HepG2 (cell line): ENCODE measurements around the gene BAHCC1. TPM values are rescaled to one million over a fixed set of nuclear protein-coding genes. Genes with fewer than 3 reads are reported as not detected.

Experiments used
- BCL6 ChIP-seq: IDR thresholded peaks from 2 replicates; pipeline ENCODE4 v1.6.1; 2016; ENCODE audit warnings: missing genetic modification reagents, missing compliant biosample characterization
- EP300 ChIP-seq, 3 experiments: sonication (generic) in 1 of 3; formaldehyde crosslinking in 1 of 3; IDR thresholded peaks; 2 replicates each; pipeline versions ENCODE4 v1.5.1 to v1.6.1; 2011 to 2020; ENCODE audit warnings: low read depth in 2 of 3, low read length in 2 of 3, borderline replicate concordance in 1 of 3, improper control_type of control experiment in 1 of 3, mild to moderate bottlenecking in 1 of 3, missing genetic modification reagents in 1 of 3, moderate library complexity in 1 of 3
- FLYWCH1 ChIP-seq: sonication (generic); formaldehyde crosslinking; IDR thresholded peaks from 2 replicates; pipeline ENCODE4 v1.8.1; 2023; ENCODE audit warnings: mild to moderate bottlenecking, missing genetic modification reagents
- HES4 ChIP-seq: sonication (generic); formaldehyde crosslinking; IDR thresholded peaks from 2 replicates; pipeline ENCODE4 v1.9.0; 2021; ENCODE audit warnings: mild to moderate bottlenecking, missing genetic modification reagents, borderline replicate concordance
- HNRNPUL1 ChIP-seq: fragments of 200-400 bp; formaldehyde crosslinking; IDR thresholded peaks from 2 replicates; pipeline ENCODE4 v1.6.1; 2017; ENCODE audit warnings: low read depth, mild to moderate bottlenecking, low read length, moderate library complexity
- MIER2 ChIP-seq: IDR thresholded peaks from 2 replicates; pipeline ENCODE4 v1.6.1; 2016; ENCODE audit warnings: missing biosample characterization, missing genetic modification reagents
- NCOA1 ChIP-seq: sonication (generic); formaldehyde crosslinking; IDR thresholded peaks from 2 replicates; pipeline ENCODE4 v1.9.0; 2021; ENCODE audit warnings: missing genetic modification reagents
- NFYC ChIP-seq: IDR thresholded peaks from 2 replicates; pipeline ENCODE4 v1.6.1; 2016; ENCODE audit warnings: missing genetic modification reagents, missing compliant biosample characterization
- TBL1XR1 ChIP-seq: fragments of 150-350 bp; IDR thresholded peaks from 2 replicates; pipeline ENCODE4 v1.6.1; 2014; ENCODE audit warnings: borderline replicate concordance, low read length; ENCODE audit not compliant: partially characterized antibody
- ZNF121 ChIP-seq: sonication (generic); formaldehyde crosslinking; IDR thresholded peaks from 2 replicates; pipeline ENCODE4 v1.5.0; 2020; ENCODE audit warnings: mild to moderate bottlenecking, missing genetic modification reagents
- ZNF510 ChIP-seq: sonication (generic); formaldehyde crosslinking; IDR thresholded peaks from 2 replicates; pipeline ENCODE4 v1.4.0; 2020; ENCODE audit warnings: low read depth, mild to moderate bottlenecking, missing genetic modification reagents
- polyA plus RNA-seq, 8 experiments: library from polyadenylated mRNA; depleted of rRNA in 3 of 8; stranded (reverse) in 7 of 8; unstranded in 1 of 8; fragments of >200 nt; fragmentation: Illumina TruSeq in 4 of 8; extraction: Trizol in 4 of 8; gene quantifications; 2 replicates each; pipeline versions ENCODE4 v1.2.1 to v1.2.3, GENCODE V29; 2011 to 2016; ENCODE audit warnings: low read depth in 4 of 8, missing spikeins in 1 of 8, mixed read lengths in 1 of 8; ENCODE audit not compliant: insufficient read depth in 1 of 8
- total RNA-seq, 5 experiments: library from RNA; depleted of rRNA; stranded (reverse); fragments of >200 nt; fragmentation: Illumina TruSeq; extraction: Trizol; gene quantifications; 2 replicates each; pipeline ENCODE4 v1.2.3, GENCODE V29; 2016; ENCODE audit warnings: low read depth in 1 of 5
- TF ChIP-seq, protein P1 (sequence below): IDR thresholded peaks from 2 replicates; pipeline ENCODE4 v1.6.1; 2012; ENCODE audit warnings: low read depth, low read length, improper control_type of control experiment
- TF ChIP-seq, protein P2 (sequence below): sonication (generic); formaldehyde crosslinking; IDR thresholded peaks from 2 replicates; pipeline ENCODE4 v1.4.0; 2020; ENCODE audit warnings: missing genetic modification reagents
- TF ChIP-seq, protein P3 (sequence below): sonication (generic); IDR thresholded peaks from 2 replicates; pipeline ENCODE4 v1.6.1; 2016; ENCODE audit warnings: low read depth, borderline replicate concordance
- TF ChIP-seq, protein P4 (sequence below): sonication (generic); formaldehyde crosslinking; IDR thresholded peaks from 2 replicates; pipeline ENCODE4 v1.4.0; 2020; ENCODE audit warnings: mild to moderate bottlenecking, missing genetic modification reagents
- TF ChIP-seq, protein P5 (sequence below): sonication (generic); formaldehyde crosslinking; conservative IDR thresholded peaks from 2 replicates; pipeline ENCODE4 v1.8.0; 2022; ENCODE audit warnings: missing genetic modification reagents
- TF ChIP-seq, protein P6 (sequence below): sonication (generic); formaldehyde crosslinking; IDR thresholded peaks from 2 replicates; pipeline ENCODE4 v1.5.1; 2020; ENCODE audit warnings: mild to moderate bottlenecking, moderate library complexity, missing genetic modification reagents

The BAHCC1 gene
- total and polyA plus RNA-seq, 2 of the 13 experiments (the other 11 are each of a cell fraction or from before 2014, with no cell fraction given): 1.4 to 1.7 TPM

DNA sequence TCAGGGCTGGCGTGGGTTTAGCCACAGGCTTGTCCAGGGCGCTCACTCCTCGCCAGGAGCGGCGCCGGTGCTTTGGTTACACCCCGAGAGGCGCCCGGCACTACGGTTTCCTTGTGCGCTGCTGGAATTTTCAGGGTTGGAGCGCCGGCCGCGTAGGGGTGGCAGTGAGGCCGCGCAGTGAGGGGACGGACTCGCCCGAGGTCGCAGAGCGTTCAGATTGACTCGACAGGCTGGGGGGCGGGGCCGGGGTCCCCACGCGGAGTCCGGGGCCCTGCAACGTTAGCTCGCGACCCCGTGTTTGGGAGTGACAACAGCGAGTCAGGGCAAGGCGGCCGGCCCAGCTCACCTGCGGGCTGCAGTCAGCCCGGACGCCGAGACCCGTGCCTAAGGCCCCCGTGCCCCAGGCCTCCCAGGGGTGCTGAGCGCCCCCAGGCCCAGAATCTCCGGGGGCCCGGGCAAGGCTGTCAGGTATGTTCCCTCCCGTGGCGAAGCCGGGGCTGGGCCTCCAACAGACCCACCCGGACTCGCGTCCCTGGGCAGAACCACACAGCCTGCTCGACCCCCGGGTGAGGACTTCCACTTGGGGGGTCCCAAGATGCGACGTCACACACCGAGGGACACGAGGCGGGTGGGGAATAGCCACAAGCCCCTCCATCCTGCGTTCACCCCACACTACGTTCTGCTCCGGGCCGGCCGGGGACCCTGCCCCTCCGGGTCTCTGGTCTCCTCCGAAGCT, 118.7 kb downstream of the BAHCC1 start (continued):
- TF ChIP-seq NFYC (CRISPR knock-in tag) (no peak), MIER2 (CRISPR knock-in tag) (no peak), ZNF121 (CRISPR knock-in tag) (no peak), NCOA1 (CRISPR knock-in tag) (no peak), EP300 (IDR thresholded peaks at IDR 0.05; ENCODE audit: low read depth in 2 of 2, low read length in 2 of 2) (no peak), EP300 (CRISPR knock-in tag; IDR thresholded peaks at IDR 0.05; ENCODE audit: borderline replicate concordance) (no peak), HNRNPUL1 (no peak), BCL6 (CRISPR knock-in tag) (peak; percentile 44), ZNF510 (CRISPR knock-in tag) (no peak), HES4 (no peak), FLYWCH1 (CRISPR knock-in tag) (no peak), TBL1XR1 (no peak)
- TF ChIP-seq, protein P1, sequence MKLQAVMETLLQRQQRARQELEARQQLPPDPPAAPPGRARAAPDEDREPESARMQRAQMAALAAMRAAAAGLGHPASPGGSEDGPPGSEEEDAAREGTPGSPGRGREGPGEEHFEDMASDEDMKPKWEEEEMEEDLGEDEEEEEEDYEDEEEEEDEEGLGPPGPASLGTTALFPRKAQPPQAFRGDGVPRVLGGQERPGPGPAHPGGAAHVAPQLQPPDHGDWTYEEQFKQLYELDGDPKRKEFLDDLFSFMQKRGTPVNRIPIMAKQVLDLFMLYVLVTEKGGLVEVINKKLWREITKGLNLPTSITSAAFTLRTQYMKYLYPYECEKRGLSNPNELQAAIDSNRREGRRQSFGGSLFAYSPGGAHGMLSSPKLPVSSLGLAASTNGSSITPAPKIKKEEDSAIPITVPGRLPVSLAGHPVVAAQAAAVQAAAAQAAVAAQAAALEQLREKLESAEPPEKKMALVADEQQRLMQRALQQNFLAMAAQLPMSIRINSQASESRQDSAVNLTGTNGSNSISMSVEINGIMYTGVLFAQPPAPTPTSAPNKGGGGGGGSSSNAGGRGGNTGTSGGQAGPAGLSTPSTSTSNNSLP: no peak
- TF ChIP-seq, protein P2, sequence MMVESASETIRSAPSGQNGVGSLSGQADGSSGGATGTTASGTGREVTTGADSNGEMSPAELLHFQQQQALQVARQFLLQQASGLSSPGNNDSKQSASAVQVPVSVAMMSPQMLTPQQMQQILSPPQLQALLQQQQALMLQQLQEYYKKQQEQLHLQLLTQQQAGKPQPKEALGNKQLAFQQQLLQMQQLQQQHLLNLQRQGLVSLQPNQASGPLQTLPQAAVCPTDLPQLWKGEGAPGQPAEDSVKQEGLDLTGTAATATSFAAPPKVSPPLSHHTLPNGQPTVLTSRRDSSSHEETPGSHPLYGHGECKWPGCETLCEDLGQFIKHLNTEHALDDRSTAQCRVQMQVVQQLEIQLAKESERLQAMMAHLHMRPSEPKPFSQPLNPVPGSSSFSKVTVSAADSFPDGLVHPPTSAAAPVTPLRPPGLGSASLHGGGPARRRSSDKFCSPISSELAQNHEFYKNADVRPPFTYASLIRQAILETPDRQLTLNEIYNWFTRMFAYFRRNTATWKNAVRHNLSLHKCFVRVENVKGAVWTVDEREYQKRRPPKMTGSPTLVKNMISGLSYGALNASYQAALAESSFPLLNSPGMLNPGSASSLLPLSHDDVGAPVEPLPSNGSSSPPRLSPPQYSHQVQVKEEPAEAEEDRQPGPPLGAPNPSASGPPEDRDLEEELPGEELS: no peak
- TF ChIP-seq, protein P3, sequence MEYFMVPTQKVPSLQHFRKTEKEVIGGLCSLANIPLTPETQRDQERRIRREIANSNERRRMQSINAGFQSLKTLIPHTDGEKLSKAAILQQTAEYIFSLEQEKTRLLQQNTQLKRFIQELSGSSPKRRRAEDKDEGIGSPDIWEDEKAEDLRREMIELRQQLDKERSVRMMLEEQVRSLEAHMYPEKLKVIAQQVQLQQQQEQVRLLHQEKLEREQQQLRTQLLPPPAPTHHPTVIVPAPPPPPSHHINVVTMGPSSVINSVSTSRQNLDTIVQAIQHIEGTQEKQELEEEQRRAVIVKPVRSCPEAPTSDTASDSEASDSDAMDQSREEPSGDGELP: no peak
- TF ChIP-seq, protein P4, sequence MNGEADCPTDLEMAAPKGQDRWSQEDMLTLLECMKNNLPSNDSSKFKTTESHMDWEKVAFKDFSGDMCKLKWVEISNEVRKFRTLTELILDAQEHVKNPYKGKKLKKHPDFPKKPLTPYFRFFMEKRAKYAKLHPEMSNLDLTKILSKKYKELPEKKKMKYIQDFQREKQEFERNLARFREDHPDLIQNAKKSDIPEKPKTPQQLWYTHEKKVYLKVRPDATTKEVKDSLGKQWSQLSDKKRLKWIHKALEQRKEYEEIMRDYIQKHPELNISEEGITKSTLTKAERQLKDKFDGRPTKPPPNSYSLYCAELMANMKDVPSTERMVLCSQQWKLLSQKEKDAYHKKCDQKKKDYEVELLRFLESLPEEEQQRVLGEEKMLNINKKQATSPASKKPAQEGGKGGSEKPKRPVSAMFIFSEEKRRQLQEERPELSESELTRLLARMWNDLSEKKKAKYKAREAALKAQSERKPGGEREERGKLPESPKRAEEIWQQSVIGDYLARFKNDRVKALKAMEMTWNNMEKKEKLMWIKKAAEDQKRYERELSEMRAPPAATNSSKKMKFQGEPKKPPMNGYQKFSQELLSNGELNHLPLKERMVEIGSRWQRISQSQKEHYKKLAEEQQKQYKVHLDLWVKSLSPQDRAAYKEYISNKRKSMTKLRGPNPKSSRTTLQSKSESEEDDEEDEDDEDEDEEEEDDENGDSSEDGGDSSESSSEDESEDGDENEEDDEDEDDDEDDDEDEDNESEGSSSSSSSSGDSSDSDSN: peak; percentile 88
- TF ChIP-seq, protein P5, sequence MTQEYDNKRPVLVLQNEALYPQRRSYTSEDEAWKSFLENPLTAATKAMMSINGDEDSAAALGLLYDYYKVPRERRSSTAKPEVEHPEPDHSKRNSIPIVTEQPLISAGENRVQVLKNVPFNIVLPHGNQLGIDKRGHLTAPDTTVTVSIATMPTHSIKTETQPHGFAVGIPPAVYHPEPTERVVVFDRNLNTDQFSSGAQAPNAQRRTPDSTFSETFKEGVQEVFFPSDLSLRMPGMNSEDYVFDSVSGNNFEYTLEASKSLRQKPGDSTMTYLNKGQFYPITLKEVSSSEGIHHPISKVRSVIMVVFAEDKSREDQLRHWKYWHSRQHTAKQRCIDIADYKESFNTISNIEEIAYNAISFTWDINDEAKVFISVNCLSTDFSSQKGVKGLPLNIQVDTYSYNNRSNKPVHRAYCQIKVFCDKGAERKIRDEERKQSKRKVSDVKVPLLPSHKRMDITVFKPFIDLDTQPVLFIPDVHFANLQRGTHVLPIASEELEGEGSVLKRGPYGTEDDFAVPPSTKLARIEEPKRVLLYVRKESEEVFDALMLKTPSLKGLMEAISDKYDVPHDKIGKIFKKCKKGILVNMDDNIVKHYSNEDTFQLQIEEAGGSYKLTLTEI (CRISPR knock-in tag): no peak
- TF ChIP-seq, protein P6, sequence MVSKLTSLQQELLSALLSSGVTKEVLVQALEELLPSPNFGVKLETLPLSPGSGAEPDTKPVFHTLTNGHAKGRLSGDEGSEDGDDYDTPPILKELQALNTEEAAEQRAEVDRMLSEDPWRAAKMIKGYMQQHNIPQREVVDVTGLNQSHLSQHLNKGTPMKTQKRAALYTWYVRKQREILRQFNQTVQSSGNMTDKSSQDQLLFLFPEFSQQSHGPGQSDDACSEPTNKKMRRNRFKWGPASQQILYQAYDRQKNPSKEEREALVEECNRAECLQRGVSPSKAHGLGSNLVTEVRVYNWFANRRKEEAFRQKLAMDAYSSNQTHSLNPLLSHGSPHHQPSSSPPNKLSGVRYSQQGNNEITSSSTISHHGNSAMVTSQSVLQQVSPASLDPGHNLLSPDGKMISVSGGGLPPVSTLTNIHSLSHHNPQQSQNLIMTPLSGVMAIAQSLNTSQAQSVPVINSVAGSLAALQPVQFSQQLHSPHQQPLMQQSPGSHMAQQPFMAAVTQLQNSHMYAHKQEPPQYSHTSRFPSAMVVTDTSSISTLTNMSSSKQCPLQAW (CRISPR knock-in tag): 0 out of 2 replicates have a peak, but pooled peaks have one; percentile 28
